Heart left ventricle (tissue), 16 donors: Measurements from ENCODE around the gene SPSB1. TPM values are rescaled to one million over a fixed set of nuclear protein-coding genes. Genes with fewer than 3 reads are reported as not detected.

ENCODE experiments used
- ATAC-seq, 4 donors: fragments of 200-7000 bp; cut with Tn5 transposase; one replicate each; pipeline ENCODE4 v1.9.1; 2020 to 2022; ENCODE audit warnings: moderate library complexity in 4 of 4, mild to moderate bottlenecking in 3 of 4, moderate number of reproducible peaks in 1 of 4
- DNase-seq, 5 donors: peaks; one replicate each; pipeline ENCODE4 v3.0.0-alpha.2; 2020
- H3K27ac ChIP-seq, 12 donors: fragments of 200-600 bp; sonication (generic) in 4 of 12; one replicate each; pipeline versions ENCODE4 v1.5.0 to v1.8.0; 2016 to 2022; ENCODE audit warnings: mild to moderate bottlenecking in 2 of 12
- H3K27me3 ChIP-seq, 9 donors: fragments of 200-600 bp; sonication (generic) in 2 of 9; one replicate each; pipeline versions ENCODE4 v1.5.1 to v1.8.0; 2016 to 2022; ENCODE audit warnings: mild to moderate bottlenecking in 3 of 9
- H3K36me3 ChIP-seq, 9 donors: fragments of 200-600 bp; sonication (generic) in 2 of 9; one replicate each; pipeline versions ENCODE4 v1.5.0 to v1.8.0; 2018 to 2022; ENCODE audit warnings: mild to moderate bottlenecking in 2 of 9
- H3K4me1 ChIP-seq, 12 donors: fragments of 200-600 bp; sonication (generic) in 4 of 12; one replicate each; pipeline versions ENCODE4 v1.5.0 to v1.8.0; 2016 to 2022; ENCODE audit warnings: mild to moderate bottlenecking in 3 of 12
- H3K4me3 ChIP-seq, 12 donors: fragments of 200-600 bp; sonication (generic) in 4 of 12; one replicate each; pipeline versions ENCODE4 v1.5.0 to v1.8.0; 2017 to 2022; ENCODE audit warnings: mild to moderate bottlenecking in 9 of 12, moderate library complexity in 4 of 12
- H3K9me3 ChIP-seq, 12 donors: fragments of 200-600 bp; sonication (generic) in 4 of 12; one replicate each; pipeline versions ENCODE4 v1.5.0 to v1.8.0; 2016 to 2022; ENCODE audit warnings: mild to moderate bottlenecking in 1 of 12
- CTCF ChIP-seq, 12 donors: fragments of 200-600 bp; sonication (generic) in 4 of 12; IDR thresholded peaks; one replicate each; pipeline versions ENCODE4 v1.5.0 to v1.8.0; 2018 to 2022; ENCODE audit warnings: antibody characterized with exemption in 12 of 12, mild to moderate bottlenecking in 5 of 12
- POLR2A ChIP-seq, 2 donors: fragments of 450-650 bp; IDR thresholded peaks; one replicate each; pipeline ENCODE4 v1.6.1; 2017; ENCODE audit warnings: antibody characterized with exemption in 2 of 2, mild to moderate bottlenecking in 2 of 2, moderate library complexity in 2 of 2
- WGBS, 4 donors: extraction: QIAGEN DNeasy Blood & Tissue Kit in 2 of 4; methylation state at CpG; one replicate each; pipeline versions ENCODE4 v1.1.5 to v1.1.7; 2013 to 2018; 5-methylcytosine and 5-hydroxymethylcytosine counted together
- intact Hi-C, 10 donors: fragments of 100-400 bp; cut with DNase I; formaldehyde crosslinking; loops; one replicate each; pipeline versions ENCODE4 v1.11.1 to v1.14.2; 2022
- polyA plus RNA-seq, 2 donors: library from polyadenylated mRNA; stranded (reverse); fragments of 200-250 nt; gene quantifications; one replicate each; pipeline ENCODE4 v1.2.3, GENCODE V29; 2013
- total RNA-seq, 9 donors: library from RNA; depleted of rRNA in 2 of 9; stranded (reverse); fragments of >200 nt in 2 of 9; fragmentation: NEBNext Ultra II Directional in 3 of 9; extraction: Animal tissue kit (Norgen Biotek cat#: 25700) in 3 of 9; gene quantifications; one replicate each; pipeline versions ENCODE4 v1.1.0 to v1.2.4, GENCODE V29; 2016 to 2023
- donor health status: ischemic (EF 13 %, LVEDD 7.1; RV severe dilation, severe dysfunction).
- donor health status: healthy with polysubstance abuse.
- donor health status: DM: no; HTN: yes; CAD: no.
- donor health status: DM: no; HTN: no; CAD: no.
- donor health status: ischemic (EF 25% LVEDD 6.9; RV normal size, moderate dysfunction).
- donor health status: ischemic (EF 25% LVEDD 5.7; RV mildly dilated, moderate dysfunction).
- donor health status: healthy.
- donor health status: DM: yes; HTN: yes; CAD: no.
- donor health status: ischemic (EF 35%, LVEDD 5.7; RV mildly dilated, moderate dysfunction).
- donor health status: nonischemic (EF 11% LVEDD 7.7; RV severe dilation, severe dysfunction).
- donor health status: DM: yes; HTN: yes; CAD: no.
- donor health status: PGD.
- donor health status: ischemic (EF 29% LVEDD 5.4; RV normal size, mild dysfunction).
- donor health status: nonischemic (EF 23%, LVEDD 6.1; RV moderate dilation, normal function).

Gene SPSB1
- total and polyA plus RNA-seq, 11 donors: 7.0 to 27.2 (median 9.2) TPM

DNA sequence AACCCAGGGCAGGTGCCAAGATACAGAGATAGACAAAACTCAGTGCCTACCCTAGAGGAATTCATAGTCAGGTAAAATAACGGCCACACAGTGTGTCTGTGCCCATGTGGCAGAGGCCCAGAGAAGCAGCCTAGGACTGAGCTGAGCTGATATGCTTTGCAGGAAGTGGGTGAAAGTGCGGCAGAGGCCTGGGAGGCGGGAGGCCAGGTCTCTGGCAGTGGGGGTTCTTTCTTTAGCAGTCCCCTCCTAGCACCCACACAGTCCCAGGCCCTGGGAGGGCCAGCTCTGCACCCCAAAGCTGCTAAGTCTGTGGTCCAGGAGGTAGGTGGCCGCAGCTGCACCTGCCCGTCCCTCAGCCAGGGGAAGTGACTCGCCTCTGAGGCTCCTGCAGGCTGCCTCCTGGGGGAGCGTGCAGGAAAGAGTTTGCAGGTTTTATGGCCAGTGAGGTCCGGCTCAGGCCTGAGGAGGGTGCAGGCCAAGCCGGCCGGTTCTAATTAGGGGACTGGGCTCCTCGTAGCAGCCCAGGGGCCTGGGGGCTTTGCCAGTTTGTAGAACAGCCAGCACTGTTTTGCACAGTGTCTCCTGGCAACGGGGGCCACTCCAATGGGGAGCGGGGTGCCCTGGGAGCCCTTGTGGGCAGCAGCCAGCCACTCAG, 107.9 kb downstream of the SPSB1 start:
- ATAC-seq (peak; percentile 43 to 73 (median 62)), DNase-seq (peak in 1 of 5 donors; percentile 58)
- peaks cover 0 to 41% (median 29%) of the 10 kb centered on the region in 12 donors for H3K4me1 ChIP-seq

GRCh38 chr1:9401080-9401453, 108.4 kb downstream of the SPSB1 start:
- H3K4me3 ChIP-seq: no peak overlapping the region
- intact Hi-C loops: no loop called here
- WGBS, 4 donors: 90 to 96% (median 91%) methylated on average over 9 to 15 of the region's 15 CpGs
- ATAC-seq (peak in 1 of 4 donors; percentile 8), DNase-seq (no peak)
- peaks cover 0 to 41% (median 29%) of the 10 kb centered on the region in 12 donors for H3K4me1 ChIP-seq
- H3K27me3 ChIP-seq: no peaks in the 10 kb centered on the region
- H3K9me3 ChIP-seq: no peaks in the 10 kb centered on the region
- no peaks in the 10 kb centered on the region for H3K36me3 ChIP-seq
- H3K27ac ChIP-seq: peak overlapping the region in 11 of 12 donors; percentile 39 to 86 (median 69)
- no peak for TF ChIP-seq POLR2A (IDR thresholded peaks at IDR 0.05)
- no peak for TF ChIP-seq CTCF (IDR thresholded peaks at IDR 0.05)

More for the DNA sequence above, 107.9 kb downstream of the SPSB1 start:
- Histone ChIP-seq H3K36me3 (no peaks in the 10 kb centered on the region), H3K27ac (peak overlapping the region in 11 of 12 donors; percentile 39 to 86 (median 69)), H3K27me3 (no peaks in the 10 kb centered on the region), H3K4me3 (no peak overlapping the region), H3K9me3 (no peaks in the 10 kb centered on the region)
- intact Hi-C loops: no loop called here
- TF ChIP-seq CTCF (IDR thresholded peaks at IDR 0.05) (peak in 1 of 12 donors; percentile 14), POLR2A (IDR thresholded peaks at IDR 0.05) (no peak)
- WGBS, 4 donors: 34 to 50% (median 44%) methylated on average over 6 to 13 of the region's 13 CpGs

GRCh38 chr1:9402256-9402616, 109.5 kb downstream of the SPSB1 start:
- WGBS, 4 donors: 45 to 54% (median 49%) methylated on average over 7 of the region's 7 CpGs
- H3K4me1 ChIP-seq: peaks cover 0 to 41% (median 29%) of the 10 kb centered on the region in 12 donors
- DNase-seq: no peak
- peak overlapping the region in 11 of 12 donors; percentile 32 to 86 (median 54) for H3K27ac ChIP-seq
- intact Hi-C loops: no loop called here
- TF ChIP-seq CTCF (IDR thresholded peaks at IDR 0.05): no peak
- no peak overlapping the region for H3K4me3 ChIP-seq
- no peaks in the 10 kb centered on the region for H3K36me3 ChIP-seq
- H3K9me3 ChIP-seq: no peaks in the 10 kb centered on the region
- H3K27me3 ChIP-seq: no peaks in the 10 kb centered on the region
- peak; percentile 9 to 28 (median 18) for ATAC-seq

- Histone ChIP-seq H3K27ac (peak overlapping the region in 1 of 12 donors; percentile 82), H3K4me3 (no peak overlapping the region), H3K36me3 (no peaks in the 10 kb centered on the region), H3K27me3 (no peaks in the 10 kb centered on the region), H3K4me1 (peaks cover 0 to 41% (median 29%) of the 10 kb centered on the region in 12 donors), H3K9me3 (no peaks in the 10 kb centered on the region)
- DNase-seq (no peak), ATAC-seq (no peak)
- 85 to 89% (median 87%) methylated on average over 13 of the region's 13 CpGs for WGBS, 4 donors
- intact Hi-C loops: no loop called here
- no peak for TF ChIP-seq POLR2A (IDR thresholded peaks at IDR 0.05)
- TF ChIP-seq CTCF (IDR thresholded peaks at IDR 0.05): no peak
Measured at GRCh38 chr1:9402717-9403225, 110.1 kb downstream of the SPSB1 start.
